ENCODE results near the gene AZIN2. TPM values are rescaled to one million over a fixed set of nuclear protein-coding genes. Genes with fewer than 3 reads are reported as not detected.
"Not testable (repeated sequence)": the region's sequence is repeated elsewhere in the genome, so short reads cannot be mapped to it uniquely, and the experiment has no call there.

The AZIN2 gene
- total RNA-seq, 1 donor from 2014 or later = 3.5 TPM

DNA sequence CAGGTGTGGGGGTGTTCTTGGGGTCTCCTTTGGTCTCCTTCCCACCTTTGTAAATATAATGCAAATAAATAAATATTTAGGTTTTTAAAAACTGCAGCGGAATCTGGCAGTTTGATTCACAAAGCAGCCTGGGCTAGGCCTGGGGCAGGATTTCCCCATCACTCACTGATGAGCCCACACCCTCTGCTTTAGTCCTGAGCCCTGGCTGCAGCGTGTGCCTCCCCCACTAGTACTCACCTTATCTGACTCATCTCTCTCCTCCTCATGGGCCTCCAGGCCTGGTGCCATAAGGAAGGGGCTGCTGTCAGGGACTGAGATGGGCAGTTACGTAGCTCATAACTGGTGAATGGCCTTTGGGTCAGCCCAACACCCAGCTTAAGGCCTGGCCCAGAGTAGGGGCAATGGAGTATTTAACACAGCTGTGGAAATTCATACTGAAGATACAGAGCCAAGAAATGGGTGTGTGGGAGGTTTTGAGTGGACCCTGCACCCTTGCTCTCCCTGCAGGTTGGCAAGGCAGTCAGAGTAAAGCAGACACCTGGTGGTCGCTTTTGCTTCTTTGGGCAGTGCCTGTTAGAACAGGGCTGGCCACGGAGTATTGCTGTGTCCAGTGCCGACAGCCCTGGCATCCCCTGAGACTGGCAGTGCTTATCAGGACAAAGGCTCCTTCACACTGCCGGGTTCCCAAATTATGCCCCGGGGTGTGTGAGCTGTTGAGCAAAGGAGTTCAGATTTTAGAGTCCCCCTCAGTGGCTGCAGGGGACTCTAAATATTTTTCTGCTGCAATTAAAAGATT, 39.7 kb downstream of the AZIN2 start:
- TF ChIP-seq, protein P1, sequence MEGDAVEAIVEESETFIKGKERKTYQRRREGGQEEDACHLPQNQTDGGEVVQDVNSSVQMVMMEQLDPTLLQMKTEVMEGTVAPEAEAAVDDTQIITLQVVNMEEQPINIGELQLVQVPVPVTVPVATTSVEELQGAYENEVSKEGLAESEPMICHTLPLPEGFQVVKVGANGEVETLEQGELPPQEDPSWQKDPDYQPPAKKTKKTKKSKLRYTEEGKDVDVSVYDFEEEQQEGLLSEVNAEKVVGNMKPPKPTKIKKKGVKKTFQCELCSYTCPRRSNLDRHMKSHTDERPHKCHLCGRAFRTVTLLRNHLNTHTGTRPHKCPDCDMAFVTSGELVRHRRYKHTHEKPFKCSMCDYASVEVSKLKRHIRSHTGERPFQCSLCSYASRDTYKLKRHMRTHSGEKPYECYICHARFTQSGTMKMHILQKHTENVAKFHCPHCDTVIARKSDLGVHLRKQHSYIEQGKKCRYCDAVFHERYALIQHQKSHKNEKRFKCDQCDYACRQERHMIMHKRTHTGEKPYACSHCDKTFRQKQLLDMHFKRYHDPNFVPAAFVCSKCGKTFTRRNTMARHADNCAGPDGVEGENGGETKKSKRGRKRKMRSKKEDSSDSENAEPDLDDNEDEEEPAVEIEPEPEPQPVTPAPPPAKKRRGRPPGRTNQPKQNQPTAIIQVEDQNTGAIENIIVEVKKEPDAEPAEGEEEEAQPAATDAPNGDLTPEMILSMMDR (IDR thresholded peaks at IDR 0.05) = no peak
- no peaks in the 10 kb centered on the region for H3K4me1 ChIP-seq
- H3K27me3 ChIP-seq = no peaks in the 10 kb centered on the region
- peak in 1 of 2 donors; percentile 44 for DNase-seq (ENCODE audit: low spot score in 2 of 2)
- intact Hi-C loops (cut with DNase I) = loop anchor here (10.0 kb wide), 1 partner anchor 174 kb away; no protein-coding TSS in a partner anchor
- no peak overlapping the region for H3K27ac ChIP-seq
- no peaks in the 10 kb centered on the region for H3K36me3 ChIP-seq
- H3K9me3 ChIP-seq = no peaks in the 10 kb centered on the region
- H3K4me3 ChIP-seq = no peak overlapping the region

DNA sequence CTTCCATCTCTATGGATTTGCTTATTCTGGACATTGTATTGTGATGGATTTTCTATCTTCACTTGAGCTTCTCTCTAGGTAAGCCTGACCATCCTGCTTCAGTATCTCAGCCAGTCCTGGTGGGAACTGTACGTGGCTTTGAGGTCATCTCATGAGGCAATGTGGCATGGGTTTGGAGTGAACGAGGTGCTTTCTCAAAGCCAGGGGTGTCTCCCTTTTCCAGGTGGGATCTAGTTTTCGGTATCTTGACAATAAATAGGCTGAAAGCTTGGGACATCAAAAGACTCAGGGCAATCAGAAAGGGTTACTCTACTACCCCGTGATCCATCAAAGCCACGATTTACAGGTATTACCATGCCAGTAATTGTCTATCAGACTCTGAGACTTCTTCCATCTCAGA, 40.8 kb downstream of the AZIN2 start:
- TF ChIP-seq, protein P1 (IDR thresholded peaks at IDR 0.05) = no peak
- DNase-seq (ENCODE audit: low spot score in 2 of 2) = peak in 1 of 2 donors; percentile 13
- H3K4me3 ChIP-seq = no peak overlapping the region

DNA sequence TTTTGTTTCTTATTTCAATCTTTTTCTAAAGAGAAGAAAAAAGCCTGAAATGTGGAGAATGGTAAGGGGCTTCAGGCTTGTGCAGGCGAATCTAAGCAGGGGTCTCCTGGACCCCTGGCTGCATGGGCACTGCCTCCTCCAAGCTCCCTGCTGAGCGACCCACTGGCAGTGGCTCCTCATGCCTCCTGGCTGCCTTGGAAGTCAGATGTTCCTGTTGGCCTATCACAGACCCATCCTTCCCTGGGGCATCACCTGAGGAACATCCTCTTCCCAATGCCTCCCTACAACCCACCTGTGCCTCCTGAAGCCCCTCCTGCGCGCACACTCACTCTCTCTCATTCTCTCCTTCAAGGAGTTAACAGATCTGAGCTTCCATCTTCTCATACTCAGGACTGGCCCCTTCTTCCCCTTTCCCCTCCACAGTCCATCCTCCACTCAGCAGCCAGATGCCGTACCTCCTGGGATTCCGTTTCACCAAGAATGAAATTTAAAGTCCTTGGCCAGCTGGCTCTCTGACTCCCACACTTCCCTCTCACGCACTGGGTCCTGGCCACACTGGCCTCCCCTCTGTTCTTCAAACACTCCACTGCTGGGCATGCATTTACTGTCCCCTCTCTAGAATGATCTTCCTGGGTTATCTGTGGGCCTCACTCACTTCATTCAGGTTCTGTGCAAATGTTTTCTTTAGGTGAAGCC, 41.7 kb downstream of the AZIN2 start:
- Histone ChIP-seq H3K4me3 (no peak overlapping the region), H3K9me3 (no peaks in the 10 kb centered on the region), H3K36me3 (no peaks in the 10 kb centered on the region), H3K27ac (no peak overlapping the region), H3K27me3 (no peaks in the 10 kb centered on the region), H3K4me1 (peaks cover 7% of the 10 kb centered on the region in 2 donors)
- intact Hi-C loops (cut with DNase I) = loop anchor here (10.0 kb wide), 1 partner anchor 172 kb away; no protein-coding TSS in a partner anchor
- TF ChIP-seq, protein P1 (IDR thresholded peaks at IDR 0.05) = no peak
- peak in 1 of 2 donors; percentile 37 for DNase-seq (ENCODE audit: low spot score in 2 of 2)

More for the DNA sequence above, 40.8 kb downstream of the AZIN2 start:
- H3K36me3 ChIP-seq = no peaks in the 10 kb centered on the region
- H3K27ac ChIP-seq = no peak overlapping the region
- peaks cover 6 to 7% of the 10 kb centered on the region in 2 donors for H3K4me1 ChIP-seq
- intact Hi-C loops (cut with DNase I) = loop anchor here (10.0 kb wide), 1 partner anchor 173 kb away; no protein-coding TSS in a partner anchor
- no peaks in the 10 kb centered on the region for H3K27me3 ChIP-seq
- H3K9me3 ChIP-seq = no peaks in the 10 kb centered on the region

DNA sequence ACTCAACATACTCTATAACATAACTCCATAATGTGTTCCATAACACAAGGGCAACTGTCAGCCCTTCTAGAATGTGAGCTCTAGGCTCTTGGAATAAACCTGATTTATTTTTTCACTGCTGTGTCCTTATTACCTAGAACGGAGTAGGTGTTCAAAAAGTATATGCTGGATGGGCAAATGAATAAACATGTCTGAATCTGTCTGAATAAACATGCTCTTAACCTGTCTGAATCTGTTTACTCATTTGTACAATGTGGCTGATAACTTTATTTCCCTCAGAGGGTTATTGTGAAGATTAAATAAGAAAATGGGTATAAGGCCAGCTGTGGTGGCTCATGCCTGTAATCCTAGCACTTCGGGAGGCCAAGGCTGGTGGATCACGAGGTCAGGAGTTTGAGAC, 42.3 kb downstream of the AZIN2 start:
- no peaks in the 10 kb centered on the region for H3K27me3 ChIP-seq
- no peaks in the 10 kb centered on the region for H3K9me3 ChIP-seq
- H3K27ac ChIP-seq = no peak overlapping the region
- no peaks in the 10 kb centered on the region for H3K36me3 ChIP-seq
- TF ChIP-seq, protein P1 (IDR thresholded peaks at IDR 0.05) = no peak
- no peak overlapping the region for H3K4me3 ChIP-seq
- H3K4me1 ChIP-seq = peaks cover 7 to 12% of the 10 kb centered on the region in 2 donors
- no peak for DNase-seq (ENCODE audit: low spot score in 2 of 2)
- intact Hi-C loops (cut with DNase I) = loop anchor here (10.0 kb wide), 1 partner anchor 172 kb away; no protein-coding TSS in a partner anchor

DNA sequence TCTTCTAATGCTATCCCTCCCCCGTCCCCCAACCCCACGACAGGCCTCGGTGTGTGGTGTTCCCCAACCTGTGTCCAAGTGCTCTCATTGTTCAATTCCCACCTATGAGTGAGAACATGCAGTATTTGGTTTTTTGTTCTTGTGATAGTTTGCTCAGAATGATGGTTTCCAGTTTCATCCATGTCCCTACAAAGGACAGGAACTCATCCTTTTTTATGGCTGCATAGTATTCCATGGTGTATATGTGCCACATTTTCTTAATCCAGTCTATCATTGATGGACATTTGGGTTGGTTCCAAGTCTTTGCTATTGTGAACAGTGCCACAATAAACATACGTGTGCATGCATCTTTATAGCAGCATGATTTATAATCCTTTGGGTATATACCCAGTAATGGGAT, 43.7 kb downstream of the AZIN2 start:
- intact Hi-C loops (cut with DNase I) = loop anchor here (5.0 to 10.0 kb wide), 2 partner anchors 170 to 243 kb away; no protein-coding TSS in a partner anchor
- not testable (repeated sequence) for H3K27ac ChIP-seq, H3K9me3 ChIP-seq, H3K27me3 ChIP-seq, H3K36me3 ChIP-seq, H3K4me3 ChIP-seq
- peak in 1 of 2 donors; percentile 21 for DNase-seq (ENCODE audit: low spot score in 2 of 2)
- H3K4me1 ChIP-seq = peaks cover 7 to 15% of the 10 kb centered on the region in 2 donors

Measured in ascending aorta (tissue), 2 donors.